ENCODE results near the gene TMEM39A.

Gene TMEM39A

GRCh38 chr3:119409844-119410243 lies 53.6 kb downstream of the TMEM39A start:
- TF ChIP-seq POLR2AphosphoS5 (IDR thresholded peaks at IDR 0.05; ENCODE audit: low read depth, low read length) (no peak), TAF1 (IDR thresholded peaks at IDR 0.05; ENCODE audit: borderline replicate concordance, low read depth, low read length) (no peak), POLR2A (IDR thresholded peaks at IDR 0.05; ENCODE audit: low read depth, low read length) (no peak)
- FAIRE-seq = no peak
- no peak for DNase-seq (ENCODE audit: insufficient read length)

GRCh38 chr3:119408243-119408950 lies 55.0 kb downstream of the TMEM39A start:
- no peak for TF ChIP-seq POLR2A (IDR thresholded peaks at IDR 0.05; ENCODE audit: low read depth, low read length)
- no peak for TF ChIP-seq POLR2AphosphoS5 (IDR thresholded peaks at IDR 0.05; ENCODE audit: low read depth, low read length)
- TF ChIP-seq TAF1 (IDR thresholded peaks at IDR 0.05; ENCODE audit: borderline replicate concordance, low read depth, low read length) = no peak
- FAIRE-seq = peak; percentile 79

GRCh38 chr3:119405315-119405714 lies 58.1 kb downstream of the TMEM39A start:
- DNase-seq (ENCODE audit: insufficient read length) (no peak), FAIRE-seq (no peak)
- no peak for TF ChIP-seq TAF1 (IDR thresholded peaks at IDR 0.05; ENCODE audit: borderline replicate concordance, low read depth, low read length)
- no peak for TF ChIP-seq POLR2AphosphoS5 (IDR thresholded peaks at IDR 0.05; ENCODE audit: low read depth, low read length)
- TF ChIP-seq POLR2A (IDR thresholded peaks at IDR 0.05; ENCODE audit: low read depth, low read length) = no peak

More at GRCh38 chr3:119408243-119408950, 55.0 kb downstream of the TMEM39A start:
- DNase-seq (ENCODE audit: insufficient read length) = no peak

DNA sequence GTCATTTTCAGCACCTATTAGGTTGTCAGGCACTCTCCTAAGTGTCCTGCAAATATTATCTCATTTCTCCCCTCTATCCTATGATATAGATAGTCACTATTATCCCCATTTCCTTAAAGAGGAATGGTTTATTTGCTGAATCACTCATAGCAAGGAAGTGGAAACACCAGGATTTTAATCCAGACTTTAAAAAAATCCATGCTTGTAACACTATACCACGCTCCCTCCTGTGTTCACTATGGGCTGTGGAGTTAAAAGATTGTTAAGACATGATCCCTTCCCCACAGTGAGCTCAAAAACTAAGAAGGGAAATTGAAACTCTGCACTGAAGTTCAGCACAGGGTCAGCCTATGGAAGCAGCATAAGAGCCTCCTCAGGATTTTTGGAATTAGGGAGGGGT lies 60.2 kb downstream of the TMEM39A start:
- FAIRE-seq (no peak), DNase-seq (ENCODE audit: insufficient read length) (no peak)
- TF ChIP-seq POLR2A (IDR thresholded peaks at IDR 0.05; ENCODE audit: low read depth, low read length) = no peak
- no peak for TF ChIP-seq POLR2AphosphoS5 (IDR thresholded peaks at IDR 0.05; ENCODE audit: low read depth, low read length)
- no peak for TF ChIP-seq TAF1 (IDR thresholded peaks at IDR 0.05; ENCODE audit: borderline replicate concordance, low read depth, low read length)

GRCh38 chr3:119402791-119403190 lies 60.6 kb downstream of the TMEM39A start:
- no peak for FAIRE-seq
- TF ChIP-seq TAF1 (IDR thresholded peaks at IDR 0.05; ENCODE audit: borderline replicate concordance, low read depth, low read length) (no peak), POLR2AphosphoS5 (IDR thresholded peaks at IDR 0.05; ENCODE audit: low read depth, low read length) (no peak), POLR2A (IDR thresholded peaks at IDR 0.05; ENCODE audit: low read depth, low read length) (no peak)
- no peak for DNase-seq (ENCODE audit: insufficient read length)

- TF ChIP-seq POLR2AphosphoS5 (IDR thresholded peaks at IDR 0.05; ENCODE audit: low read depth, low read length) (no peak), TAF1 (IDR thresholded peaks at IDR 0.05; ENCODE audit: borderline replicate concordance, low read depth, low read length) (no peak), POLR2A (IDR thresholded peaks at IDR 0.05; ENCODE audit: low read depth, low read length) (no peak)
- DNase-seq (ENCODE audit: insufficient read length) (peak; percentile 23), FAIRE-seq (peak; percentile 91)
These were observed 61.6 kb downstream of the TMEM39A start for GRCh38 chr3:119401503-119402440.

GRCh38 chr3:119401069-119401468 lies 62.3 kb downstream of the TMEM39A start:
- TF ChIP-seq POLR2AphosphoS5 (IDR thresholded peaks at IDR 0.05; ENCODE audit: low read depth, low read length) = no peak
- TF ChIP-seq POLR2A (IDR thresholded peaks at IDR 0.05; ENCODE audit: low read depth, low read length) = no peak
- no peak for TF ChIP-seq TAF1 (IDR thresholded peaks at IDR 0.05; ENCODE audit: borderline replicate concordance, low read depth, low read length)
- no peak for DNase-seq (ENCODE audit: insufficient read length)
- peak; percentile 76 for FAIRE-seq

- no peak for DNase-seq (ENCODE audit: insufficient read length)
- FAIRE-seq = no peak
- no peak for TF ChIP-seq TAF1 (IDR thresholded peaks at IDR 0.05; ENCODE audit: borderline replicate concordance, low read depth, low read length)
- no peak for TF ChIP-seq POLR2AphosphoS5 (IDR thresholded peaks at IDR 0.05; ENCODE audit: low read depth, low read length)
- TF ChIP-seq POLR2A (IDR thresholded peaks at IDR 0.05; ENCODE audit: low read depth, low read length) = no peak
These were observed 62.9 kb downstream of the TMEM39A start for GRCh38 chr3:119400466-119400865.

- DNase-seq (ENCODE audit: insufficient read length) = no peak
- no peak for TF ChIP-seq POLR2A (IDR thresholded peaks at IDR 0.05; ENCODE audit: low read depth, low read length)
- no peak for TF ChIP-seq POLR2AphosphoS5 (IDR thresholded peaks at IDR 0.05; ENCODE audit: low read depth, low read length)
- no peak for TF ChIP-seq TAF1 (IDR thresholded peaks at IDR 0.05; ENCODE audit: borderline replicate concordance, low read depth, low read length)
- no peak for FAIRE-seq
These were observed 66.5 kb downstream of the TMEM39A start for GRCh38 chr3:119396870-119397269.

DNA sequence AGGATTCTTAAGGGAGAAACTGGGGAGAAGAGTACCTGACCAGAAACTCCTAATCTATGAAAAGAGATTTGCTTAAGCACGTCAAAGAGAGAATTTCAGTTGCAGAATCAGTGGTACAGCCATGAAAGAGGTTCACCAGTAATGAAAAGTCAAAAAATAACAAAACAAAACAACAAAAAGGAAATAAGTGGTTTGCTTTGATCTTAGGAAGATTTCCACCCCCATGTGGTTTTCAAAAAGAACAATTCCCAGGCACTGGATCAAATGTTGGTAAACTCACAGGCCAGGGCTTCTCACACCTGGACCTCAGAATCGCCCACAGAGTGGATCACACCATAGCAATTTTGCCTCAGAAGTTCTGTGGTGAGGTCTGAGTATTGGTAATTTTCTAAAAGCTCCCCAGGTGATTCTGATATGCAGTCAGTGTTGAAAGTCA lies 67.5 kb downstream of the TMEM39A start:
- FAIRE-seq = peak; percentile 85

GRCh38 chr3:119388577-119388976 lies 74.8 kb downstream of the TMEM39A start:
- no peak for FAIRE-seq
- TF ChIP-seq POLR2A (IDR thresholded peaks at IDR 0.05; ENCODE audit: low read depth, low read length) = no peak
- no peak for TF ChIP-seq POLR2AphosphoS5 (IDR thresholded peaks at IDR 0.05; ENCODE audit: low read depth, low read length)
- TF ChIP-seq TAF1 (IDR thresholded peaks at IDR 0.05; ENCODE audit: borderline replicate concordance, low read depth, low read length) = no peak
- DNase-seq (ENCODE audit: insufficient read length) = no peak

More for the DNA sequence above, 67.5 kb downstream of the TMEM39A start:
- DNase-seq (ENCODE audit: insufficient read length) = no peak
- TF ChIP-seq TAF1 (IDR thresholded peaks at IDR 0.05; ENCODE audit: borderline replicate concordance, low read depth, low read length) = no peak
- TF ChIP-seq POLR2A (IDR thresholded peaks at IDR 0.05; ENCODE audit: low read depth, low read length) = no peak

Data from GM12892 (cell line).